HepG2 (cell line): ENCODE results near the gene OXGR1. TPM values are rescaled to one million over a fixed set of nuclear protein-coding genes. Genes with fewer than 3 reads are reported as not detected.

Experiments used
- ATAC-seq: fragments of 200-7000 bp; cut with Tn5 transposase; 3 replicates; pipeline ENCODE4 v1.9.1; 2020; ENCODE audit warnings: mild to moderate bottlenecking, moderate library complexity
- BruUV-seq: library from RNA; stranded (reverse); fragments of 400-500 nt; replicated peaks from 2 replicates; lab custom pipeline; 2021; lab: Mats Ljungman, UMichigan
- CTCF ChIA-PET: fragments of 300-600 bp; formaldehyde crosslinking; extraction: SDS; loops from one replicate; lab custom pipeline; 2021; ENCODE audit warnings: low total read pairs, inconsistent platforms, low intra/inter-chr PET ratio; lab: Yijun Ruan, JAX
- POLR2A ChIA-PET: fragments of 350-600 bp; sonication (Branson Sonifier 250); formaldehyde crosslinking; loops from one replicate; lab custom pipeline; 2020; ENCODE audit warnings: antibody characterized with exemption, inconsistent platforms; lab: Yijun Ruan, JAX
- DNase-seq: peaks from one replicate; pipeline ENCODE4 v3.0.0-alpha.2; 2015; ENCODE audit warnings: low spot score
- FAIRE-seq: peaks from 3 replicates; lab custom pipeline; 2011; peaks lifted over from hg19 to GRCh38; lab: Jason Lieb, UNC
- H2AFZ ChIP-seq: one replicate; pipeline ENCODE4 v1.6.1; 2011; ENCODE audit warnings: low read length, inconsistent platforms
- H3K27ac ChIP-seq: fragments of 300-600 bp; 3 replicates; pipeline ENCODE4 v1.8.0; 2011; ENCODE audit warnings: mixed run types, mild to moderate bottlenecking, mixed read lengths, low read length, inconsistent platforms; ENCODE audit not compliant: insufficient read depth; ENCODE audit errors: extremely low read length
- H3K27me3 ChIP-seq, 2 experiments: fragments of 200-600 bp in 1 of 2; 2 replicates in 1 of 2; 3 replicates in 1 of 2; pipeline versions ENCODE4 v1.6.0 to v1.8.0; 2011; ENCODE audit warnings: low read length in 2 of 2, mild to moderate bottlenecking in 2 of 2, moderate library complexity in 2 of 2, inconsistent platforms in 1 of 2; ENCODE audit not compliant: insufficient read depth in 2 of 2, control insufficient read depth in 1 of 2
- H3K36me3 ChIP-seq, 2 experiments: fragments of 200-600 bp in 1 of 2; replicated peaks in 1 of 2; 2 replicates in 1 of 2; 3 replicates in 1 of 2; pipeline versions ENCODE4 v1.5.1 to v1.8.0; 2011; ENCODE audit warnings: low read length in 2 of 2, inconsistent platforms in 1 of 2; ENCODE audit not compliant: insufficient read depth in 2 of 2, control insufficient read depth in 1 of 2
- H3K4me1 ChIP-seq: 2 replicates; pipeline ENCODE4 v1.5.1; 2012; ENCODE audit warnings: low read length, inconsistent platforms; ENCODE audit not compliant: insufficient read depth
- H3K4me2 ChIP-seq: 2 replicates; pipeline ENCODE4 v1.6.0; 2011; ENCODE audit warnings: low read depth, low read length, inconsistent platforms
- H3K4me3 ChIP-seq, 3 experiments: fragments of 200-600 bp in 1 of 3; sonication (generic), shearing (Covaris generic) in 1 of 3; replicated peaks in 1 of 3; 2 replicates each; pipeline ENCODE4 v1.5.1; 2011 to 2016; ENCODE audit warnings: low read length in 3 of 3, inconsistent platforms in 2 of 3, low read depth in 2 of 3, mild to moderate bottlenecking in 2 of 3, control low read depth in 1 of 3, mixed read lengths in 1 of 3; ENCODE audit not compliant: insufficient read depth in 1 of 3
- H3K79me2 ChIP-seq: one replicate; pipeline ENCODE4 v1.6.1; 2011; ENCODE audit warnings: low read length, inconsistent platforms; ENCODE audit not compliant: insufficient read depth
- H3K9ac ChIP-seq: 2 replicates; pipeline ENCODE4 v1.6.0; 2011; ENCODE audit warnings: mild to moderate bottlenecking, low read depth, low read length, inconsistent platforms; ENCODE audit not compliant: insufficient read depth
- H3K9me3 ChIP-seq: 2 replicates; pipeline ENCODE4 v1.5.1; 2012; ENCODE audit warnings: mild to moderate bottlenecking, low read length
- H4K20me1 ChIP-seq: 2 replicates; pipeline ENCODE4 v1.6.0; 2011; ENCODE audit warnings: inconsistent platforms, mild to moderate bottlenecking, low read length, moderate library complexity; ENCODE audit not compliant: insufficient read depth
- PHF21A ChIP-seq: sonication (generic); formaldehyde crosslinking; IDR thresholded peaks from 2 replicates; pipeline ENCODE4 v1.5.0; 2020; ENCODE audit warnings: mild to moderate bottlenecking, missing genetic modification reagents
- TAF1 ChIP-seq: sonication (generic); formaldehyde crosslinking; IDR thresholded peaks from 2 replicates; pipeline ENCODE4 v1.4.0; 2020; ENCODE audit warnings: missing genetic modification reagents
- ZFP37 ChIP-seq: sonication (generic); formaldehyde crosslinking; IDR thresholded peaks from 2 replicates; pipeline ENCODE4 v1.4.0; 2020; ENCODE audit warnings: missing genetic modification reagents, borderline replicate concordance
- ZNF101 ChIP-seq: sonication (generic); formaldehyde crosslinking; IDR thresholded peaks from 2 replicates; pipeline ENCODE4 v1.4.0; 2020; ENCODE audit warnings: mild to moderate bottlenecking, low read depth, missing genetic modification reagents, borderline replicate concordance
- WGBS: methylation state at CpG from one replicate; pipeline ENCODE4 v1.1.6; 2017; ENCODE audit warnings: low lambda C conversion rate; 5-methylcytosine and 5-hydroxymethylcytosine counted together
- in situ Hi-C: cut with HindIII; loops from 2 replicates; pipeline ENCODE4 v1.10.0; 2017; ENCODE audit warnings: low pct_unique_long_range_greater_than_20kb; ENCODE audit not compliant: extremely low pct_ligation_motif_present
- intact Hi-C: fragments of 100-400 bp; cut with micrococcal nuclease; formaldehyde crosslinking; loops from one replicate; pipeline ENCODE4 v1.10.0; 2022; ENCODE audit not compliant: unreplicated experiment
- polyA plus RNA-seq, 8 experiments: library from polyadenylated mRNA; depleted of rRNA in 3 of 8; stranded (reverse) in 7 of 8; unstranded in 1 of 8; fragments of >200 nt; fragmentation: Illumina TruSeq in 4 of 8; extraction: Trizol in 4 of 8; gene quantifications; 2 replicates each; pipeline versions ENCODE4 v1.2.1 to v1.2.3, GENCODE V29; 2011 to 2016; ENCODE audit warnings: low read depth in 4 of 8, missing spikeins in 1 of 8, mixed read lengths in 1 of 8; ENCODE audit not compliant: insufficient read depth in 1 of 8
- total RNA-seq, 5 experiments: library from RNA; depleted of rRNA; stranded (reverse); fragments of >200 nt; fragmentation: Illumina TruSeq; extraction: Trizol; gene quantifications; 2 replicates each; pipeline ENCODE4 v1.2.3, GENCODE V29; 2016; ENCODE audit warnings: low read depth in 1 of 5
- TF ChIP-seq, protein P1 (sequence below): sonication (generic); formaldehyde crosslinking; IDR thresholded peaks from 2 replicates; pipeline ENCODE4 v1.4.0; 2020; ENCODE audit warnings: mild to moderate bottlenecking, missing genetic modification reagents, borderline replicate concordance

Gene OXGR1
- total and polyA plus RNA-seq, 2 of the 13 experiments (the other 11 are each of a cell fraction or from before 2014, with no cell fraction given): not detected

DNA sequence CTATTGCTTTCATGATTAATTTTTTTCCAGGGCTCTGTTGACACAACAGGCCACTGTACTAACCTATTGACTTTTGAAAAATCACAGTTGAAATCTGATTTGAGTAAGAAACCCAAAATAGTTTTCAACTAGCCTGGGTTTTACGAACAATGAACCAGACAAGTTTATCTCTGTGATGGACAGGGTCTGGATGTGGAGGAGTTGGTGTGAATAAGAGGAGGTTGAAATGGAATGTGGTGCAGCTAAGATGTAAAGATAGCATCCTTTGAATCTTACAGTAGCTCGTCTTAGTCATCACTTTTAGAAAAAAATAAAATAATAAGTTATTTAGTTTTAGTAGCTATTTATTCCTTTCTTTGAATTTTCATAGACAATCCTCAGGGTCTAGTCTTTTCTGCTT is 8.3 kb upstream of the OXGR1 start (continued):
- TF ChIP-seq, protein P1, sequence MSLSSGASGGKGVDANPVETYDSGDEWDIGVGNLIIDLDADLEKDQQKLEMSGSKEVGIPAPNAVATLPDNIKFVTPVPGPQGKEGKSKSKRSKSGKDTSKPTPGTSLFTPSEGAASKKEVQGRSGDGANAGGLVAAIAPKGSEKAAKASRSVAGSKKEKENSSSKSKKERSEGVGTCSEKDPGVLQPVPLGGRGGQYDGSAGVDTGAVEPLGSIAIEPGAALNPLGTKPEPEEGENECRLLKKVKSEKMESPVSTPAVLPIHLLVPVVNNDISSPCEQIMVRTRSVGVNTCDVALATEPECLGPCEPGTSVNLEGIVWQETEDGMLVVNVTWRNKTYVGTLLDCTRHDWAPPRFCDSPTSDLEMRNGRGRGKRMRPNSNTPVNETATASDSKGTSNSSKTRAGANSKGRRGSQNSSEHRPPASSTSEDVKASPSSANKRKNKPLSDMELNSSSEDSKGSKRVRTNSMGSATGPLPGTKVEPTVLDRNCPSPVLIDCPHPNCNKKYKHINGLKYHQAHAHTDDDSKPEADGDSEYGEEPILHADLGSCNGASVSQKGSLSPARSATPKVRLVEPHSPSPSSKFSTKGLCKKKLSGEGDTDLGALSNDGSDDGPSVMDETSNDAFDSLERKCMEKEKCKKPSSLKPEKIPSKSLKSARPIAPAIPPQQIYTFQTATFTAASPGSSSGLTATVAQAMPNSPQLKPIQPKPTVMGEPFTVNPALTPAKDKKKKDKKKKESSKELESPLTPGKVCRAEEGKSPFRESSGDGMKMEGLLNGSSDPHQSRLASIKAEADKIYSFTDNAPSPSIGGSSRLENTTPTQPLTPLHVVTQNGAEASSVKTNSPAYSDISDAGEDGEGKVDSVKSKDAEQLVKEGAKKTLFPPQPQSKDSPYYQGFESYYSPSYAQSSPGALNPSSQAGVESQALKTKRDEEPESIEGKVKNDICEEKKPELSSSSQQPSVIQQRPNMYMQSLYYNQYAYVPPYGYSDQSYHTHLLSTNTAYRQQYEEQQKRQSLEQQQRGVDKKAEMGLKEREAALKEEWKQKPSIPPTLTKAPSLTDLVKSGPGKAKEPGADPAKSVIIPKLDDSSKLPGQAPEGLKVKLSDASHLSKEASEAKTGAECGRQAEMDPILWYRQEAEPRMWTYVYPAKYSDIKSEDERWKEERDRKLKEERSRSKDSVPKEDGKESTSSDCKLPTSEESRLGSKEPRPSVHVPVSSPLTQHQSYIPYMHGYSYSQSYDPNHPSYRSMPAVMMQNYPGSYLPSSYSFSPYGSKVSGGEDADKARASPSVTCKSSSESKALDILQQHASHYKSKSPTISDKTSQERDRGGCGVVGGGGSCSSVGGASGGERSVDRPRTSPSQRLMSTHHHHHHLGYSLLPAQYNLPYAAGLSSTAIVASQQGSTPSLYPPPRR (CRISPR knock-in tag): no peak

DNA sequence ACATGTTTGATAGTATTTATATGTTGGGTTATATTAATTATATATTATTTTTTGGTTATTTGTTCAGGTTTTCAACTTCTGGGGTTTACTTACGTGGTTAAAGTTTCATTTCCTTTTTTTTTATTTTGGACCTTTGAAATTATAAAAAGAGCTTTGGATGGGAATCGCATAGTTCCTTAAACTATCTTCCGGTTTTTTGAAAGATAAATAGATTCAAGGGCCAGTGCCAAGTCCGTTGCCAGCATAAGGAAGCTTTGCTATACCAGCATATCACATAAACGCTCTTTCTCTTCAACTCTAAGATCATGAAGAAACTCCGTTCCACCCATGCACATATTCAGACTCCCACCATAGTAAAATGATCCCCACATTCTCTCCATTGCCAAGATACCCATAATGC is 7.4 kb upstream of the OXGR1 start:
- Histone ChIP-seq H3K4me2 (no peak overlapping the region), H3K9ac (no peak overlapping the region), H4K20me1 (no peaks in the 10 kb centered on the region), H3K36me3 (no peaks in the 10 kb centered on the region), H3K27ac (no peak overlapping the region), H3K9me3 (no peaks in the 10 kb centered on the region), H3K79me2 (no peaks in the 10 kb centered on the region), H3K4me1 (no peaks in the 10 kb centered on the region), H3K27me3 (peaks cover 0 to 15% of the 10 kb centered on the region in 2 experiments; a peak in 2 of 5 replicates), H3K4me3 (no peak overlapping the region), H2AFZ (no peak overlapping the region)
- intact Hi-C loops: no loop called here
- 3% methylated on average over 6 of the region's 6 CpGs for WGBS
- POLR2A ChIA-PET: no interaction called here
- no peak for DNase-seq
- no peak for ATAC-seq
- no peak for FAIRE-seq
- in situ Hi-C loops: loop anchor here (25.0 kb wide), 1 partner anchor 811 kb away; no protein-coding TSS in a partner anchor
- CTCF ChIA-PET: no interaction called here
- TF ChIP-seq ZNF101 (CRISPR knock-in tag) (no peak), ZFP37 (no peak), TAF1 (CRISPR knock-in tag) (no peak), PHF21A (CRISPR knock-in tag) (no peak)
- no TSS peak for BruUV-seq
